Loucy (cell line): ENCODE results near the gene PDLIM7.

Source experiments
- EZH2phosphoT487 ChIP-seq: fragments of 200-600 bp; IDR thresholded peaks from 2 replicates; pipeline ENCODE4 v1.6.1; 2018; ENCODE audit warnings: antibody characterized with exemption, mild to moderate bottlenecking, moderate library complexity, borderline replicate concordance
- TF ChIP-seq, protein P1 (sequence below): fragments of 200-600 bp; sonication (generic); conservative IDR thresholded peaks from 2 replicates; pipeline ENCODE4 v1.5.1; 2014; ENCODE audit warnings: mild to moderate bottlenecking, antibody characterized with exemption, low read length

DNA sequence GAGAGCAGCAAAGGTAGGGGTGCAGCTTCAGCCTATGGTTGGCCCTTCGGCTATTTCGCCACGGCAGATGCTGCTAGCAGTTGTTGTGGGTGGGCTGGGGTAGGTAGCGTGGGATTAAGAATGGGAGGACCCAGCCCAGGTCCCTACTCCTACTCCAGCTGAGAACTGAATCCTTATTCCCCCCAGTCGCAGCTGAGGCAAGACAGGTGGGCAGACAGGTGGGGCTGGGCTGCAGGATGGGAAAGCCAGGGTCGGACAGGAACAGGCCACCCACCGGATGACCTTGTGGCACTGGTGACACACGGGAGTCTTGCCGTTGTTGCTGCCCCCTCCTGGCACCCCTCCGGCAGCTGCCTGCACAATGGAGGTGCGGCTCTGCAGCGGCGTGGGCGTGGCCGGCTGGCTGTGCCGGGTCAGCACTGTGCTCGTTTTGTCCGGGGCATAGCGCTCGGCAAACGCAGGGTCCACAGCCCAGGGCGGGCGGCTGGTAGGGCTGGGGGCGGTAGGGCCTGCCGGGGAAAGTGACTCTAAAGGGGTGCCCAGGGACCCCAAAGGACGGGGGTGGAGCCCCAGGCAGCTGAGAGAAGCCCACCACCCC lies 8.2 kb downstream of the PDLIM7 start:
- TF ChIP-seq, protein P1, sequence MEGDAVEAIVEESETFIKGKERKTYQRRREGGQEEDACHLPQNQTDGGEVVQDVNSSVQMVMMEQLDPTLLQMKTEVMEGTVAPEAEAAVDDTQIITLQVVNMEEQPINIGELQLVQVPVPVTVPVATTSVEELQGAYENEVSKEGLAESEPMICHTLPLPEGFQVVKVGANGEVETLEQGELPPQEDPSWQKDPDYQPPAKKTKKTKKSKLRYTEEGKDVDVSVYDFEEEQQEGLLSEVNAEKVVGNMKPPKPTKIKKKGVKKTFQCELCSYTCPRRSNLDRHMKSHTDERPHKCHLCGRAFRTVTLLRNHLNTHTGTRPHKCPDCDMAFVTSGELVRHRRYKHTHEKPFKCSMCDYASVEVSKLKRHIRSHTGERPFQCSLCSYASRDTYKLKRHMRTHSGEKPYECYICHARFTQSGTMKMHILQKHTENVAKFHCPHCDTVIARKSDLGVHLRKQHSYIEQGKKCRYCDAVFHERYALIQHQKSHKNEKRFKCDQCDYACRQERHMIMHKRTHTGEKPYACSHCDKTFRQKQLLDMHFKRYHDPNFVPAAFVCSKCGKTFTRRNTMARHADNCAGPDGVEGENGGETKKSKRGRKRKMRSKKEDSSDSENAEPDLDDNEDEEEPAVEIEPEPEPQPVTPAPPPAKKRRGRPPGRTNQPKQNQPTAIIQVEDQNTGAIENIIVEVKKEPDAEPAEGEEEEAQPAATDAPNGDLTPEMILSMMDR, result no peak
- no peak for TF ChIP-seq EZH2phosphoT487
